Lower lobe of right lung (tissue), 2 donors: Measurements from ENCODE around the gene LRP2. TPM values are rescaled to one million over a fixed set of nuclear protein-coding genes. Genes with fewer than 3 reads are reported as not detected.

Experiments used
- ATAC-seq, 2 donors: fragments of 200-7000 bp; cut with Tn5 transposase; one replicate each; pipeline ENCODE4 v1.9.1; 2020 to 2022; ENCODE audit warnings: mild to moderate bottlenecking in 2 of 2, moderate library complexity in 2 of 2
- DNase-seq: peaks from one replicate; pipeline ENCODE4 v3.0.0-alpha.2; 2020
- H3K27ac ChIP-seq: fragments of 200-600 bp; one replicate; pipeline ENCODE4 v1.8.0; 2022
- H3K27me3 ChIP-seq: fragments of 200-600 bp; one replicate; pipeline ENCODE4 v1.8.0; 2022; ENCODE audit warnings: low read depth
- H3K36me3 ChIP-seq: fragments of 200-600 bp; one replicate; pipeline ENCODE4 v1.8.0; 2022; ENCODE audit warnings: mild to moderate bottlenecking
- H3K4me1 ChIP-seq: fragments of 200-600 bp; one replicate; pipeline ENCODE4 v1.8.0; 2022
- H3K4me3 ChIP-seq: fragments of 200-600 bp; one replicate; pipeline ENCODE4 v1.8.0; 2022; ENCODE audit warnings: mild to moderate bottlenecking
- H3K9me3 ChIP-seq: fragments of 200-600 bp; one replicate; pipeline ENCODE4 v1.8.0; 2022
- CTCF ChIP-seq: fragments of 200-600 bp; IDR thresholded peaks from one replicate; pipeline ENCODE4 v1.8.0; 2022; ENCODE audit warnings: antibody characterized with exemption, mild to moderate bottlenecking
- intact Hi-C: fragments of 100-400 bp; cut with DNase I; formaldehyde crosslinking; loops from one replicate; pipeline ENCODE4 v1.11.0; 2022
- total RNA-seq: library from RNA; stranded (reverse); fragmentation: NEBNext Ultra II Directional; extraction: Animal tissue kit (Norgen Biotek cat#: 25700); gene quantifications from one replicate; pipeline ENCODE4 v1.2.1, GENCODE V29; 2021
- donor health status: DM: no; HTN: yes; CAD: no; lungs with severe emphysema.

The LRP2 gene
- total RNA-seq, 1 donor from 2014 or later = 47.8 TPM

GRCh38 chr2:169225906-169226305, 136.4 kb downstream of the LRP2 start:
- H3K36me3 ChIP-seq = no peaks in the 10 kb centered on the region
- H3K9me3 ChIP-seq = no peaks in the 10 kb centered on the region
- no peak for DNase-seq
- ATAC-seq = no peak
- H3K27me3 ChIP-seq = no peaks in the 10 kb centered on the region
- H3K4me3 ChIP-seq = no peak overlapping the region
- H3K27ac ChIP-seq = no peak overlapping the region
- TF ChIP-seq CTCF = no peak
- intact Hi-C loops = no loop called here
- H3K4me1 ChIP-seq = no peaks in the 10 kb centered on the region

- no peaks in the 10 kb centered on the region for H3K4me1 ChIP-seq
- no peak for ATAC-seq
- H3K27ac ChIP-seq = no peak overlapping the region
- no peaks in the 10 kb centered on the region for H3K27me3 ChIP-seq
- DNase-seq = no peak
- H3K36me3 ChIP-seq = no peaks in the 10 kb centered on the region
- no peak for TF ChIP-seq CTCF
- H3K9me3 ChIP-seq = no peaks in the 10 kb centered on the region
- intact Hi-C loops = no loop called here
- no peak overlapping the region for H3K4me3 ChIP-seq
Measured at GRCh38 chr2:169225233-169225750, 137.0 kb downstream of the LRP2 start.

DNA sequence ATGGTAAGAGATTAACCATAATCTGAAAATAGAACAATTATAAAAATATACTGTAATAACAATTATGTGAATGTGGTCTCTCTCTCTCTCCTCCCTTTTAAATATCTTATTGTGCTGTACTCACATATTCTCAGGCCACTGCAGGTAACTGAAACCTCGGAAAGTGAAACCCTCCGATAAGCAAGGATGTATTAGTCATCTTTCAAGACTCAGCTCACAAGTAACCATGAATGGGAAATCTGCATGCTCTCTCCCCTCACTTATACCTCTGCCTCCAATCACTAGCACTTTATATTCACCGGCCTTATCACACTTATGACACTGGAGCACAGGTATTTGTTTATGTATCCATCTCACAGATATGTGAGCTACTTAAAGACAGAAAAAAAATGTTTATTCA, 139.7 kb downstream of the LRP2 start:
- TF ChIP-seq CTCF = no peak
- intact Hi-C loops = no loop called here
- no peaks in the 10 kb centered on the region for H3K36me3 ChIP-seq
- H3K4me1 ChIP-seq = no peaks in the 10 kb centered on the region
- DNase-seq = no peak
- H3K27me3 ChIP-seq = no peaks in the 10 kb centered on the region
- H3K4me3 ChIP-seq = no peak overlapping the region
- no peak for ATAC-seq
- no peak overlapping the region for H3K27ac ChIP-seq
- H3K9me3 ChIP-seq = no peaks in the 10 kb centered on the region

DNA sequence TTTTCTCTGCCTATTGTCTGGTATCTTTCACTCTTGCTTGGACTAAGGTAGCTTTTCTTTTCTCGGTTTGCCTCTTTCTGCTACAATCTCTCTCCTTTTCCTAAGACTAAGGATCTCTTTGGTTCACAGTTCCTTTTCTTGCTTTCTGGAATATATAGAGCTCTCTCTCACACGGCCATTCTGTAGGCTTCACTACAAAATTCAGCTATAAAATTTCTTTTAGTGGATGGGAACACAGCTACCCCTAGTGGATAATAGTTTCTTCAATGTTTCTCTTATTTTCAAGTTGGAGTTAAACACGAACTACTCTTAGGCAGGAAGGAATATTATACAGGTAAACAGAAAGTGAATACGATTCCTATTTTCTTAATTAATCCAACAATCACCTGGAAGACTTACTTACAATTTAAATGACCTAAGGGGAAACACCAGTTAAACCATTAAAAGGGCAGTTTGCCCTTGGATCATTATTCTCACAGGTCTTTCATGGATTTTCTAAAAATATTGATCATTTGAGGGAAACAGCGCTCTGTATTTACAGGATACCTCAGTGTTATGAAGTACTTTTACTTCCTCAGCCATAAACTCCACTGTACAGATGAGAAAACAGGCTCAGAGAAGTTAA, 140.5 kb downstream of the LRP2 start:
- H3K4me3 ChIP-seq = no peak overlapping the region
- H3K9me3 ChIP-seq = no peaks in the 10 kb centered on the region
- TF ChIP-seq CTCF = no peak
- DNase-seq (no peak), ATAC-seq (no peak)
- no peak overlapping the region for H3K27ac ChIP-seq
- no peaks in the 10 kb centered on the region for H3K36me3 ChIP-seq
- intact Hi-C loops = no loop called here
- H3K27me3 ChIP-seq = no peaks in the 10 kb centered on the region
- no peaks in the 10 kb centered on the region for H3K4me1 ChIP-seq

DNA sequence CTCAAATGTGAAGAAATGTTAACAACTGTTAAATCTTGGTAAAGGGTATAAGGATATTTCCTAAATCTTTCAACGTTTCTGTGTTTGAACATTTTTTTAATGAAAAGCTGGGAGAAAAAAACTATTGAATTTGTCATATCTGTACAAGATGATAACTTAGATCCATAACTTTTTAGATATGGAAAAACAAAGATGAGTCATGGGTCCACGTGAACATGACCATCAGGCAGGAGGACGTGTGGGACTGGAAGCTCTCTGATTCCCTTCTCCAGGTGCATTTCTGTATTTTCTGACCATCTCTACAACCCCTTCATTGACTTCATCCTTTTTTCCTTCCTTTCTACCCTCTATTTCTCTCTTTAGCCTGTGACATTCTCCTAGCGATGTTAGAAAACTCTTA, 151.4 kb downstream of the LRP2 start:
- Histone ChIP-seq H3K36me3 (no peaks in the 10 kb centered on the region), H3K9me3 (no peaks in the 10 kb centered on the region), H3K4me3 (no peak overlapping the region), H3K4me1 (no peaks in the 10 kb centered on the region), H3K27ac (no peak overlapping the region), H3K27me3 (no peaks in the 10 kb centered on the region)
- TF ChIP-seq CTCF = no peak
- intact Hi-C loops = no loop called here
- ATAC-seq (no peak), DNase-seq (no peak)
